Chondrocyte (in vitro differentiated cells): ENCODE data around the gene MAST1. TPM values are rescaled to one million over a fixed set of nuclear protein-coding genes. Genes with fewer than 3 reads are reported as not detected.

Experiments used
- DNase-seq: peaks from one replicate; pipeline ENCODE4 v3.0.0; 2021; ENCODE audit warnings: mixed read lengths, low spot score
- H3K27ac Mint-ChIP-seq: one replicate; pipeline ENCODE4 v1.8.0; 2021; ENCODE audit warnings: mild to moderate bottlenecking, moderate library complexity, mixed read lengths; ENCODE audit not compliant: unreplicated experiment
- H3K27me3 Mint-ChIP-seq: 2 replicates; pipeline ENCODE4 v1.8.0; 2021; ENCODE audit warnings: low read depth, mixed read lengths
- H3K36me3 Mint-ChIP-seq: 2 replicates; pipeline ENCODE4 v1.8.0; 2021; ENCODE audit warnings: low read depth, mixed read lengths
- H3K4me1 Mint-ChIP-seq: 2 replicates; pipeline ENCODE4 v1.8.0; 2021; ENCODE audit warnings: low read depth, mild to moderate bottlenecking, mixed read lengths
- H3K4me3 Mint-ChIP-seq: one replicate; pipeline ENCODE4 v1.8.0; 2021; ENCODE audit warnings: mild to moderate bottlenecking, moderate library complexity, mixed read lengths; ENCODE audit not compliant: unreplicated experiment
- H3K9me3 Mint-ChIP-seq: 2 replicates; pipeline ENCODE4 v1.8.0; 2021; ENCODE audit warnings: low read depth, mixed read lengths
- CTCF ChIP-seq: fragments of 200-600 bp; sonication (generic); IDR thresholded peaks from 2 replicates; pipeline ENCODE4 v1.5.0; 2021; ENCODE audit warnings: antibody characterized with exemption, mild to moderate bottlenecking, moderate library complexity
- total RNA-seq: library from RNA; stranded (reverse); gene quantifications from 3 replicates; pipeline ENCODE4 v1.2.1, GENCODE V29; 2021

Gene MAST1
- total RNA-seq, 1 donor from 2014 or later = 1.6 TPM

GRCh38 chr19:12793290-12794195 lies 44.8 kb upstream of the MAST1 start:
- Mint-ChIP-seq H3K27me3 (no peaks in the 10 kb centered on the region), H3K27ac (peak overlapping the region; percentile 99)
- peak; percentile 21 for TF ChIP-seq CTCF

GRCh38 chr19:12794196-12794941 lies 43.9 kb upstream of the MAST1 start:
- Mint-ChIP-seq H3K4me3 (peak overlapping the region; percentile 70), H3K9me3 (no peaks in the 10 kb centered on the region), H3K4me1 (peaks cover 35% of the 10 kb centered on the region), H3K36me3 (peaks cover 2% of the 10 kb centered on the region), H3K27me3 (no peaks in the 10 kb centered on the region), H3K27ac (peak overlapping the region; percentile 95)
- DNase-seq = no peak
- TF ChIP-seq CTCF = peak; percentile 4

More at GRCh38 chr19:12793290-12794195, 44.8 kb upstream of the MAST1 start:
- no peaks in the 10 kb centered on the region for H3K9me3 Mint-ChIP-seq
- peaks cover 2% of the 10 kb centered on the region for H3K36me3 Mint-ChIP-seq
- H3K4me1 Mint-ChIP-seq = peaks cover 43% of the 10 kb centered on the region
- peak overlapping the region; percentile 97 for H3K4me3 Mint-ChIP-seq
- no peak for DNase-seq

DNA sequence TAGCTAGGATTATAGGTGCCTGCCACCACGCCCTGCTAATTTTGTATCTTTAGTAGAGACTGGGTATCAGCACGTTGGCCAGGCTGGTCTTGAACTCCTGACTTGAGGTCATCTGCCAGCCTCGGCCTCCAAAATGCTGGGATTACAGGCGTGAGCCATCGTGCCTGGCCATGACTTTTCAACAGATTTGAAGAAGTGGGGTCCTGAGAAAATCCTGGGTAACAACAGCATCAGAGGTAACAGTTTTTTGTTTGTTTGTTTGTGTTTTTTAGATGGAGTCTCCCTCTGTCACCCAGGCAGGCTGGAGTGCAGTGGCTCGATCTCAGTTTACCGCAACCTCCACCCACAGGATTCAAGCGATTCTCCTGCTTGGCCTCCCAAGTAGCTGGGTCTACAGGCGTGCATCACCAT lies 43.3 kb upstream of the MAST1 start:
- Mint-ChIP-seq H3K4me3 (peak overlapping the region; percentile 70), H3K9me3 (no peaks in the 10 kb centered on the region), H3K27me3 (no peaks in the 10 kb centered on the region), H3K27ac (peak overlapping the region; percentile 95), H3K4me1 (peaks cover 34% of the 10 kb centered on the region), H3K36me3 (peaks cover 2% of the 10 kb centered on the region)
- no peak for TF ChIP-seq CTCF
- no peak for DNase-seq

DNA sequence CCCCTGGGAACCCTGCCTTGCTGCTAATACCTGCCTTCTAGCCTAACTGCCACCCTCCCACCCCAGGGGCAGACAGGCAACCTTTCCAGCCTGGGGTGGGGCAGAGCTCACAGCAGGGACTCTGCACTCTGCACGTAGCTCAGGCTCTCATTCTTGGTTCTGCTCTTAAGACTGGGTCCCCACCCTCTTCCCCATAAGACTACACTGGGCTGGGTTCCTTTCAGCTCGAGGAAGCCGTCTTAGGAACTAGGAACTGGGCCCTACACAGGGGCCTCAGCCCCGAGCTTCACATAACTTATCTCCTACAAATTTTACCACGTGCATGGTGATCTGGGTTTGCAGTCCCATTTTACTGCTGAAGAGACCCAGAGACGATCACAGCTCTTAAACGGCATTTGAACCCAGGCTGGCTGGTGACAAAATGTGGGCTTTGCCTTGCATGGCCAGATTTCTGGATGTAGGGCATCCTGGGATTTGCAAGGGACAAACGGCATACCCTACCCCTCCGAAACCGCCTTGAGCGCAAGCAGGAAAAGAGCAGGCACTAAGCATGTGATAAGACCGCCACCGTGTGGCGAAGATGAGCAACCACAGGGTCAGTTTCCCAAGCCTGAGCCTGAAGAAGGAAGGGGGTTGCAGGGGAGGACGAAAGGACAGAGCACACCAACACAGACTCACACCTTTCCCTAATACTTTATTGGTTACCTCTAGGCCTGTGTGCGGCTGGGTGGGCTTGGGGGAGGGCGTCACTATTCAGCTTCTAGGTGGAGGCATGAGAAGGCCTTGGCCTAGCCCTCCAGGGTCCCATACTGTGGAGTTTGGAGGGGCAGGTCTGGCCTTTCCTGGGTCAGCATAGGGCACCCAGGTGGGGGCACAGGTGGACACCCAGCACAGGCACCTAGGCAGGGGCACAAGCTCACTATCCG lies 41.9 kb upstream of the MAST1 start:
- Mint-ChIP-seq H3K36me3 (peaks cover 2% of the 10 kb centered on the region), H3K4me1 (peaks cover 33% of the 10 kb centered on the region), H3K4me3 (peak overlapping the region; percentile 48), H3K27me3 (no peaks in the 10 kb centered on the region), H3K9me3 (no peaks in the 10 kb centered on the region), H3K27ac (peak overlapping the region; percentile 95)
- DNase-seq = no peak
- peak; percentile 94 for TF ChIP-seq CTCF
